Omental fat pad (tissue), 4 donors: ENCODE results near the gene PFKL. TPM values are rescaled to one million over a fixed set of nuclear protein-coding genes. Genes with fewer than 3 reads are reported as not detected.
"Not testable (repeated sequence)": the region's sequence is repeated elsewhere in the genome, so short reads cannot be mapped to it uniquely, and the experiment has no call there.

Experiments used
- ATAC-seq: fragments of 150-250 bp; one replicate; pipeline ENCODE4 v1.9.1; 2016; ENCODE audit warnings: mild to moderate bottlenecking, moderate library complexity; ENCODE audit not compliant: low FRiP score
- DNase-seq: peaks from one replicate; pipeline ENCODE4 v3.0.0-alpha.2; 2019; ENCODE audit warnings: low spot score
- CTCF ChIP-seq, 3 donors: fragments of 450-650 bp; IDR thresholded peaks; one replicate each; pipeline ENCODE4 v1.5.1; 2016 to 2017; ENCODE audit warnings: antibody characterized with exemption in 3 of 3, mild to moderate bottlenecking in 3 of 3, moderate library complexity in 2 of 3
- total RNA-seq, 4 donors: library from RNA; depleted of rRNA; stranded (reverse); fragments of >200 nt; gene quantifications; one replicate each; pipeline ENCODE4 v1.1.0, GENCODE V29; 2016

PFKL gene
- total RNA-seq, 4 donors from 2014 or later: 75.7 to 114 (median 104) TPM

GRCh38 chr21:44279354-44280260, 20.2 kb upstream of the PFKL start:
- DNase-seq (no peak), ATAC-seq (no peak)
- no peak for TF ChIP-seq CTCF (IDR thresholded peaks at IDR 0.05)

- DNase-seq (no peak), ATAC-seq (no peak)
- no peak for TF ChIP-seq CTCF (IDR thresholded peaks at IDR 0.05)
These were observed 18.1 kb upstream of the PFKL start for GRCh38 chr21:44281801-44282200.

GRCh38 chr21:44282370-44282769, 17.5 kb upstream of the PFKL start:
- TF ChIP-seq CTCF (IDR thresholded peaks at IDR 0.05): no peak
- DNase-seq (no peak), ATAC-seq (no peak)

- not testable (repeated sequence) for DNase-seq, ATAC-seq
These were observed 16.6 kb upstream of the PFKL start for GRCh38 chr21:44283211-44283785.

GRCh38 chr21:44283948-44284347, 15.9 kb upstream of the PFKL start:
- no peak for ATAC-seq
- DNase-seq: no peak
- no peak for TF ChIP-seq CTCF (IDR thresholded peaks at IDR 0.05)

GRCh38 chr21:44285138-44285992, 14.5 kb upstream of the PFKL start, which contains the start of gene AIRE:
Gene AIRE, plus strand, starts transcription at chr21:44285876. Its CDS starts 131 bp downstream, at chr21:44286007.
- no peak for ATAC-seq
- no peak for DNase-seq
- TF ChIP-seq CTCF (IDR thresholded peaks at IDR 0.05): no peak
